Measurements from ENCODE around the gene NOVA2.

Gene NOVA2

GRCh38 chr19:45889210-45889885, 84.3 kb downstream of the NOVA2 start:
- DNase-seq, result no peak

GRCh38 chr19:45887200-45887710, 86.4 kb downstream of the NOVA2 start:
- DNase-seq, result no peak

GRCh38 chr19:45886427-45887199, 87.1 kb downstream of the NOVA2 start:
- DNase-seq, result peak; percentile 82 to 93 (median 82)

- DNase-seq, result peak; percentile 82 to 92 (median 86)
These were observed 87.9 kb downstream of the NOVA2 start, which contains the start of gene IRF2BP1 for GRCh38 chr19:45885556-45886426. TSS of gene IRF2BP1 (minus strand) at chr19:45886141. CDS start at chr19:45885774, 367 bp downstream.

- DNase-seq, result peak in 1 of 6 experiments; percentile 20
These were observed 88.7 kb downstream of the NOVA2 start for GRCh38 chr19:45884682-45885555.

GRCh38 chr19:45883881-45884681, 89.6 kb downstream of the NOVA2 start:
- DNase-seq, result no peak
